Brain microvascular endothelial cell (primary cell): ENCODE data around the gene GNAZ.

Experiments used
- DNase-seq: peaks from one replicate; pipeline ENCODE4 v3.0.0-alpha.2; 2020
- H3K27ac ChIP-seq: fragments of 250-450 bp; sonication (Bioruptor Pico); 2 replicates; pipeline ENCODE4 v1.5.1; 2020; ENCODE audit warnings: mild to moderate bottlenecking, moderate library complexity
- H3K27me3 ChIP-seq: fragments of 250-450 bp; sonication (Bioruptor Pico); replicated peaks from 2 replicates; pipeline ENCODE4 v1.5.1; 2020; ENCODE audit warnings: mild to moderate bottlenecking
- H3K36me3 ChIP-seq: fragments of 250-450 bp; sonication (Bioruptor Pico); replicated peaks from 2 replicates; pipeline ENCODE4 v1.5.1; 2020; ENCODE audit warnings: mild to moderate bottlenecking
- H3K4me3 ChIP-seq: 2 replicates; pipeline ENCODE4 v1.5.1; 2011; ENCODE audit warnings: low read depth, mild to moderate bottlenecking, control low read depth, low read length, moderate library complexity
- CTCF ChIP-seq: IDR thresholded peaks from 2 replicates; pipeline ENCODE4 v1.5.1; 2011; ENCODE audit warnings: low read depth, mild to moderate bottlenecking, moderate library complexity, low read length, control low read depth, inconsistent platforms; ENCODE audit errors: missing control alignments
- in situ Hi-C: cut with HindIII; loops from 2 replicates; pipeline ENCODE4 v1.10.0; 2017; ENCODE audit warnings: low sequenced_read_pairs, low pct_ligation_motif_present

The GNAZ gene

GRCh38 chr22:23161029-23161428, 90.7 kb downstream of the GNAZ start:
- Histone ChIP-seq H3K27ac (no peak overlapping the region), H3K4me3 (no peak overlapping the region), H3K27me3 (peaks cover 11% of the 10 kb centered on the region), H3K36me3 (no peaks in the 10 kb centered on the region)
- in situ Hi-C loops: no loop called here
- TF ChIP-seq CTCF: no peak
- no peak for DNase-seq

- Histone ChIP-seq H3K36me3 (no peaks in the 10 kb centered on the region), H3K27me3 (peaks cover 13% of the 10 kb centered on the region), H3K27ac (no peak overlapping the region), H3K4me3 (no peak overlapping the region)
- no peak for TF ChIP-seq CTCF
- DNase-seq: no peak
- in situ Hi-C loops: no loop called here
Observed at GRCh38 chr22:23161574-23161973, 91.3 kb downstream of the GNAZ start.

- in situ Hi-C loops: no loop called here
- DNase-seq: no peak
- H3K4me3 ChIP-seq: no peak overlapping the region
- H3K27ac ChIP-seq: peak overlapping the region; percentile 14
- no peak for TF ChIP-seq CTCF
- peaks cover 30% of the 10 kb centered on the region for H3K27me3 ChIP-seq
- no peaks in the 10 kb centered on the region for H3K36me3 ChIP-seq
Observed at GRCh38 chr22:23163665-23164064, 93.3 kb downstream of the GNAZ start.

- DNase-seq: no peak
Observed at GRCh38 chr22:23164091-23164490, 93.8 kb downstream of the GNAZ start.

GRCh38 chr22:23166042-23166831, 95.9 kb downstream of the GNAZ start:
- TF ChIP-seq CTCF: no peak
- Histone ChIP-seq H3K27me3 (peaks cover 38% of the 10 kb centered on the region), H3K4me3 (no peak overlapping the region), H3K27ac (no peak overlapping the region), H3K36me3 (no peaks in the 10 kb centered on the region)
- no peak for DNase-seq
- in situ Hi-C loops: no loop called here

More at GRCh38 chr22:23164091-23164490, 93.8 kb downstream of the GNAZ start:
- in situ Hi-C loops: no loop called here
- Histone ChIP-seq H3K27me3 (peaks cover 34% of the 10 kb centered on the region), H3K36me3 (no peaks in the 10 kb centered on the region), H3K27ac (peak overlapping the region; percentile 14), H3K4me3 (no peak overlapping the region)
- no peak for TF ChIP-seq CTCF
